Panc1 (cell line): ENCODE measurements around the gene GMDS.

Experiments
- POLR2AphosphoS5 ChIP-seq: IDR thresholded peaks from 2 replicates; pipeline ENCODE4 v1.6.1; 2012; ENCODE audit warnings: mild to moderate bottlenecking, low read depth, low read length, moderate library complexity
- REST ChIP-seq, 2 experiments: IDR thresholded peaks; 2 replicates each; pipeline ENCODE4 v1.6.1; 2011 to 2012; ENCODE audit warnings: low read depth in 2 of 2, control low read depth in 1 of 2, low read length in 1 of 2, mild to moderate bottlenecking in 1 of 2, moderate library complexity in 1 of 2; ENCODE audit not compliant: insufficient read depth in 1 of 2
- SIN3A ChIP-seq: IDR thresholded peaks from 2 replicates; pipeline ENCODE4 v1.6.1; 2012; ENCODE audit warnings: low read depth, mild to moderate bottlenecking, low read length, moderate library complexity, borderline replicate concordance; ENCODE audit not compliant: insufficient read depth
- TCF7L2 ChIP-seq: IDR thresholded peaks from 2 replicates; pipeline ENCODE4 v1.6.1; 2011; ENCODE audit warnings: mild to moderate bottlenecking, low read depth, low read length, inconsistent platforms
- TF ChIP-seq, protein P1 (sequence below): fragments of 450-650 bp; IDR thresholded peaks from 2 replicates; pipeline ENCODE4 v1.5.1; 2017; ENCODE audit warnings: mild to moderate bottlenecking

DNA sequence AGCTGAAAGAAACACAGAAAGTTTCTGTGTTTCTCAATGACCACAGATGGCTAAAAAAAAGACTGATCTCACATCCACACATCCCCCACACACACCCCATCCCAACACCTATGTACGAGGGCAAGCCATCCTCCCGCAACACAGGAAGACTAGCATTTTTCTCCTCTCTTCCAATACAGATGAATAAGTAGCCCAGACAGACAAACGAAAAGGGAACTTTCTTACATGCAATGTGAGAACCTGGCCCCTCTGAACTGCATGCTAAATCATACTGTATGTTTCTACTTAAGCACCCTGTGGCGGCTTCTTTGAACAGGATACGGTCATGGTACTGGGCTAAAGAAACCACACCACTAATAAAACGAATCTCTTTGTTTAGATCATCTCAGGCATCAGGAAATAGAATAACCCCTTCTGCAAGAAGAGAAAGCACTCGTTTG lies 116.2 kb downstream of the GMDS start:
- TF ChIP-seq, protein P1, sequence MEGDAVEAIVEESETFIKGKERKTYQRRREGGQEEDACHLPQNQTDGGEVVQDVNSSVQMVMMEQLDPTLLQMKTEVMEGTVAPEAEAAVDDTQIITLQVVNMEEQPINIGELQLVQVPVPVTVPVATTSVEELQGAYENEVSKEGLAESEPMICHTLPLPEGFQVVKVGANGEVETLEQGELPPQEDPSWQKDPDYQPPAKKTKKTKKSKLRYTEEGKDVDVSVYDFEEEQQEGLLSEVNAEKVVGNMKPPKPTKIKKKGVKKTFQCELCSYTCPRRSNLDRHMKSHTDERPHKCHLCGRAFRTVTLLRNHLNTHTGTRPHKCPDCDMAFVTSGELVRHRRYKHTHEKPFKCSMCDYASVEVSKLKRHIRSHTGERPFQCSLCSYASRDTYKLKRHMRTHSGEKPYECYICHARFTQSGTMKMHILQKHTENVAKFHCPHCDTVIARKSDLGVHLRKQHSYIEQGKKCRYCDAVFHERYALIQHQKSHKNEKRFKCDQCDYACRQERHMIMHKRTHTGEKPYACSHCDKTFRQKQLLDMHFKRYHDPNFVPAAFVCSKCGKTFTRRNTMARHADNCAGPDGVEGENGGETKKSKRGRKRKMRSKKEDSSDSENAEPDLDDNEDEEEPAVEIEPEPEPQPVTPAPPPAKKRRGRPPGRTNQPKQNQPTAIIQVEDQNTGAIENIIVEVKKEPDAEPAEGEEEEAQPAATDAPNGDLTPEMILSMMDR = no peak
- TF ChIP-seq SIN3A = no peak
- no peak for TF ChIP-seq REST (IDR thresholded peaks at IDR 0.05; ENCODE audit: insufficient read depth in 1 of 2, low read depth in 2 of 2, low read length in 1 of 2)
- no peak for TF ChIP-seq POLR2AphosphoS5
- no peak for TF ChIP-seq TCF7L2
